AG08395 (cell line): ENCODE measurements around the gene NIPBL.
A peak's percentile ranks its signal among the peaks of the same experiment; 100 is the strongest.
"Not testable (repeated sequence)": the region's sequence is repeated elsewhere in the genome, so short reads cannot be mapped to it uniquely, and the experiment has no call there.

Experiments
- DNase-seq: peaks from one replicate; pipeline ENCODE4 v3.0.0; 2012; ENCODE audit warnings: mixed read lengths, low spot score

NIPBL gene

DNA sequence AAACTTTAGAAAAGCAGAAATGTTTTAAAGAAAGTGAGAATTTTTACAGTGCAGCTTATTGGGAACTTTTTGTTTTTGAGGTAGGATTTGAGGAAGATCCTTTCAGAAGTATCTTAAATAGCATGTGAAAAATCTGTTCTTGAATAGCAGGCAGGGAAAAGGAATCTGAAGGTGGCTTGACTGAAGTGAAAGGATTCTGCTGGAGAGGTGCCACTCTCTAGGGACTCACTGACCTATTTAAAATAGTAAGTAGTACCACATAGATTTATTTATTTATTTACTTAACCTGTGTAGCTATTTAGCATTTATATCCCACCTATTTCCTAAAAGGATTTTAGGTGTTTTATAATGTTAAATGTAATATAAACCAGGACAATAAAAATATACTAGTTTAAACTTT, 69.1 kb downstream of the NIPBL start:
- no peak for DNase-seq

GRCh38 chr5:36946101-36946500, 69.5 kb downstream of the NIPBL start:
- DNase-seq, result no peak

GRCh38 chr5:36948041-36948440, 71.5 kb downstream of the NIPBL start:
- peak; percentile 25 for DNase-seq

GRCh38 chr5:36948650-36949049, 72.1 kb downstream of the NIPBL start:
- DNase-seq, result no peak

DNA sequence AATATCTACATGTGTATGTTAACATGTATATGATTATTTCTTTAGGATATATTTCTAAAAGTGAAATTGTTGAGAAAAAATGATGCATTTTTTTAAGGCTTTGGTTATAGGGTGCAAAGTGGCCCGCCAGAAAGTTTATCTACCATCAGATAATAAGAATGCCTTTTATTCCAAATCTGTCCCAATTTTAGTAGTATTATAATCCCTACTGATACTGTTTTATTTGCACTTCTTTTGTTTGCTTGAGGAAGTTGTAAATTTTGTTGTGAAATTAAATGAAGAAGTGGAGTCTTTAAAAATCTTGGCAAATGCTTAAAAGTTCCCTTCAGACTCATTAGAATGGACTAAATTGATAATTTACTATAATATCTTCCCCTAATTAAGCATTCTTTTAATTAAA, 73.0 kb downstream of the NIPBL start:
- DNase-seq, result no peak

DNA sequence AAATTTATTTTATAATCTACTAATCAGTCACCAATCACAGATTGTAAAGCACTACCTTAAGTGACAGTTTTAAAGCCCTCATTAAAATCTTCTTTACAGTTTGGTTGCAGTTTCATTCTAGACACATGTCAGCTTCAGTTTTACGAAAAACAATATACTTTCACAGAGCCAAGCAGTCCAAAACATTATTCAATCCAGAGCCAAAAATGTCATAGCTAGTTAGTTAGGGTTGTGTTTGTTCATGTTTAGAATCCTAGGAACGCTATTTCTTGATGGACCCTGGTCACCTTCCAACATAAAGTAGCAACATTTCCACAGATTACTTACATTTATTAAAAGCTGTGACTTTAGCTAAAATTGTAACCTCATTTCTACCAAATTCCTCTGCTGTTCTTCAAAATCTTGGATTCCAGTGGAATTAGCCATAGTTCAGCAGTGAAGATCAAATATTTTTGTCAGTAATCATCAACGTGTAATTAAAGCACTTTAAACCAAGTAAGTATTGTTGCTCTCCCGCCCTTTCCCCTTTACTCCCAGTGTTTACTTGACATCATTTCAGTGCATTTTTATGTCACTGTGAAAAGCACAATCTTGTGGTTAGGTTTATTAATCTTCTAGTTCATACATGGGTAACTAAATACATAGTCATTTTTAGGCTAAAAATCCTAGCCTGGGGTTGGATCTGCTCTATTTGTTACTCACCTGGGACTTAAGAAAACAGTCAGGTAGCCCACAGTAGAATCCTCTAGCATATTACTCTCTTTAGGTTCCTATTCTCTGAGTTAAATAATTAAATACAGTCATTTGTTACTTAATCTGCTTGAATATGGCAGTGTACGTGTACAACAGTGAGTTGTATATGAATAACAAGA, 74.3 kb downstream of the NIPBL start:
- peak; percentile 70 for DNase-seq

- no peak for DNase-seq
Observed at GRCh38 chr5:36953043-36953442, 76.5 kb downstream of the NIPBL start.

DNA sequence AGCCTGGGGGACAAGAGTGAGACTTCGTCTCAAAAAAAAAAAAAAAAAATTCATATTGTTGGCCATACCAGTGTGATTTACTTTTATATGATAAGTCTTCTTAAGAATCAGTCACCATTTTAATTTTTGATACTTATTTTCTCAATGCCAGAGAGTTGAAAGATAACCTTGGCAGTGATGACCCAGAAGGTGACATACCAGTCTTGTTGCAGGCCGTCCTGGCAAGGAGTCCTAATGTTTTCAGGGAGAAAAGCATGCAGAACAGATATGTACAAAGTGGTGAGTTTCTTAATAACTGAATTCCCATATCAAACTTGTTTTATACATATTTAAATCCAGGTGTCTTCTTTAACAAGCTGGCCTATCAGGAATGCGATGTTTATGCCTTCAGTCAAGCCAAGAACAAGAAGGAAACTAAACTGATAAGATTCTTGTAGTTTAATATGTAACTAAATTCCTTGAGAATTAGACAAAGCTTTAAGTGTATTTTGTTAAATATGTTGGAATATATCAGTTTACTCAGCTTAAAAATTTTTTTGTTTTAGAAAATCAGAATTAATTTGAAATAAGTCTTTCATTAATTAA, 81.5 kb downstream of the NIPBL start:
- no peak for DNase-seq

DNA sequence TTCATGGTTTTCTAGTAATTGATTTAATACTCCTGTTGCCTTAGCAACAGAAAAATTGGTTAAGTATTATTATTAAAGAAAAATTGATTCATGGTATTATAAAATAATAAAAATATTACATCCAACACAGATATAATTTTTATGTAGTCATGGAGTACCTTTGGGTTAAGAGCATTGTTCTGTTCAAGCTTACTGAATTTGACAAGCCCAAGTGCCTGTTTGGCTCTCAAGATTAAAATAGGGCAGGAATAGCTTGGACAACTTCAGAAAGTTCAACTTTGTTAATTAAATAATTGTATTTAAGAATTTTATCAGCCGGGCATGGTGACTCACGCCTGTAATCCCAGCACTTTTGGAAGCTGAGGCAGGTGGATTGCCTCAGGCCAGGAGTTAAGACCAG, 82.0 kb downstream of the NIPBL start:
- DNase-seq, result no peak

GRCh38 chr5:36965179-36965578, 88.6 kb downstream of the NIPBL start:
- no peak for DNase-seq

DNA sequence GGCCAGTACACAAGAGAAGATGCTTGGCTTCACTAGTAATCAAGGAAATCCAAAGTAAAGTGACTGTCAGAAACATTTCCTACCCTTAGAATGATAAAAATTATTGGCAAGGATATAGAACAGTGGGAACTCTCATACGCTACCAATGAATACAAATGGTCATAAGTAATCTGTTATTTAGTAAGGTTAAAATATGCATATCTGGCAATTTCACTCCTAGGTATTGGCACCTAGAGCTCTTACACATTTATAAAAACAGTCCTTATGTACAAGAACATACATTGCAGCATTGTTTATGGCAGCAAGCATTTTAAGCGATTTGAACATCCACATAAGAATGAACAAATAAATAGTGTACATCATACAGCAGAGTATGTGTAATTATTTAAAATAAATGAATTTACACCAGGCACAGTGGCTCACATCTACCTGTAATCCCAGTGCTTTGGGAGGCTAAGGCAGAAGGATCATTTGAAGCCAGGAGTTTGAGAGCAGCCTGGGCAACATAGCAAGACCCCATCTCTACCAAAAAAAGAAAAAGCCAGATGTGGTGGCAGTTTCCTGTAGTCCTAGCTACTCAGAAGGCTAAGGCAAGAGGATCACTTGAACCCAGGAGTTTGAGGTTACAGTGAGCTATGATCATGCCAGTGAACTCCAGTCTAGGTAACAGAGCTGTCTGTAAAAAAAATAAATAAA, 93.3 kb downstream of the NIPBL start:
- no peak for DNase-seq

GRCh38 chr5:36978196-36978595, 101.6 kb downstream of the NIPBL start:
- no peak for DNase-seq

GRCh38 chr5:36982146-36982545, 105.6 kb downstream of the NIPBL start:
- no peak for DNase-seq

GRCh38 chr5:36985387-36985786, 108.8 kb downstream of the NIPBL start:
- no peak for DNase-seq

DNA sequence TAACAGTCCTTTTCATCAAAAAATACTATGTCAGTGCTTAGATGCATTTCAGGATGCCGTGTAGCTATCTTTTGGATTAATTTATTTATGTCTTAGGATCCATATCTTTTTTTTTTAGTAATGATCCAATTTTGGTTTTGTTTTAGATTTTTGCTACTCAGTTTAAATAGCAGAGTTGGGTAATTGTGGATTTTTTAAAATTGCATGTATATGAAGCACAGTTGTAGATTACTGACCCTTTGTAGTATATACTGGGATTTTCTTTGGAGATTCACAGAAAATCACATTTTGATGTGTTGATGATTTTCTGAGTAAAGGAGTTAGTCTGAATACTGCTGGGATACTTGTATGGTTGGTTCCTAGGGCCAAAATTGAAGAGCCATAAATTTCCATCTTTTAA, 111.8 kb downstream of the NIPBL start:
- no peak for DNase-seq

- no peak for DNase-seq
Observed at GRCh38 chr5:36998578-36998977, 122.0 kb downstream of the NIPBL start.

- no peak for DNase-seq
Observed at GRCh38 chr5:37002176-37002751, 125.7 kb downstream of the NIPBL start.

DNA sequence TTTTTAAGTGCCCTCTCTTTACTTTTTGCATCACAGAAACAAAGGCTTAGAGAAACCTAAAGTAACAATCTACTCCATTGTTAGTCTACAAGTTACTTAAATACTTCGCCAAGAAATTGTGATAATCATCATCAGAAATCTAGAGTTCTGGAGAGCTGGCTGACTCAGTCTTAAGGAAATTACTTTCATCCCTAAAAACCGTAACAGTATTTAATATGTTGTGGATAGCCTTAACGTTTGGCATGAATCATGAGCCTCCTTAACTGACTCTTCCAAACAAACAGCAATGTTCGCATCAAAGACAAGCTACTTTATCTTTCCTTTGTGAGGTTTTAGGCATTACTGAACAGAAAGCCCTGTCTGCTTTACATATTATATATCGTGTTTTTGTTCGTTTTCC, 128.7 kb downstream of the NIPBL start:
- DNase-seq, result peak; percentile 3

GRCh38 chr5:37005946-37006540, 129.5 kb downstream of the NIPBL start:
- peak; percentile 21 for DNase-seq

GRCh38 chr5:37013181-37013580, 136.6 kb downstream of the NIPBL start:
- DNase-seq, result not testable (repeated sequence)

GRCh38 chr5:37014321-37014720, 137.8 kb downstream of the NIPBL start:
- DNase-seq, result no peak
